Fibroblast of skin of right biceps (primary cell): ENCODE measurements around the gene XYLT1.
A peak's percentile ranks its signal among the peaks of the same experiment; 100 is the strongest.

Experiments used
- DNase-seq: peaks from one replicate; pipeline ENCODE4 v3.0.0-alpha.2; 2013

The XYLT1 gene

DNA sequence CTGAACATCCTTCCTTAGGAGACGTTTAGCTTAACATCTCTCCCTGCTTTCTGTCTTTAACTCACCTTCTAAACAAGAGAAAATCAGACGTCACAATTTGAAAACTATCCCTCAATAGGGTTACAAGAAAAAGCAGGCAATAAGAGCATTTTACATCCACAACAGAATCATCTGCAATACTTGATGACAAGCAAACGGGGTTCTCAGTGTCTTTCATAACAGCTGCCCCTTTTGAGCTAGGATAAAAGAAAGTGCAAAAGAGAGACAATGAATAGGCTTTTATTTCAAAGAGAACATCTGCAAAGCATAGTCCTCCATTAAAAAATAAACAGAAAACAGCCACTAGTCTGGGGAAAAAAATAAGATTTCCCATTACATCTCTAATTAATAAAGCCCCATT, 13.2 kb downstream of the XYLT1 start:
- no peak for DNase-seq

DNA sequence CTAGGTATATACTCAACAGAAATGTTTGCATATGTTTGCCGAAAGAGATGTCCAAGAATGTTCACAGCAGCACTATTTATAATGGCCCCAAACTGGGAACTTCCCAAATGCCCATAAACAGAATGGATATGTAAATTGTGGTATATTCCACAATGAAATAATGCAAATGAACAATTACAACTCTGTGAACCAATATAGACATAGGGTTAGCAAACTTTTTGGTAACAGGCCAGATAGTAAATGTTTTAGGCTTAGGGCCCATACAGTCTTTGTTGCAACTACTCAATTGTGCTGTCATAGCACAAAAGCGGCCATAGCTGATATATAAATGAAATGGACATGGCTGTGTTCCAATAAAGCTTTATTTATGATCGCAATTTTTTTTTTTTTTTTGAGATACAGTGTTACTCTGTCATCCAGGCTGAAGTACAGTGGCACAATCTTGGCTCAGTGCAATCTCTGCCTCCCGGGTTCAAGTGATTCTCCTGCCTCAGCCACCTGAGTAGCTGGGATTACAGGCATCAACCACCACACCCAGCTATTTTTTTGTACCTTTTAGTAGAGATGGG, 16.5 kb downstream of the XYLT1 start:
- no peak for DNase-seq

DNA sequence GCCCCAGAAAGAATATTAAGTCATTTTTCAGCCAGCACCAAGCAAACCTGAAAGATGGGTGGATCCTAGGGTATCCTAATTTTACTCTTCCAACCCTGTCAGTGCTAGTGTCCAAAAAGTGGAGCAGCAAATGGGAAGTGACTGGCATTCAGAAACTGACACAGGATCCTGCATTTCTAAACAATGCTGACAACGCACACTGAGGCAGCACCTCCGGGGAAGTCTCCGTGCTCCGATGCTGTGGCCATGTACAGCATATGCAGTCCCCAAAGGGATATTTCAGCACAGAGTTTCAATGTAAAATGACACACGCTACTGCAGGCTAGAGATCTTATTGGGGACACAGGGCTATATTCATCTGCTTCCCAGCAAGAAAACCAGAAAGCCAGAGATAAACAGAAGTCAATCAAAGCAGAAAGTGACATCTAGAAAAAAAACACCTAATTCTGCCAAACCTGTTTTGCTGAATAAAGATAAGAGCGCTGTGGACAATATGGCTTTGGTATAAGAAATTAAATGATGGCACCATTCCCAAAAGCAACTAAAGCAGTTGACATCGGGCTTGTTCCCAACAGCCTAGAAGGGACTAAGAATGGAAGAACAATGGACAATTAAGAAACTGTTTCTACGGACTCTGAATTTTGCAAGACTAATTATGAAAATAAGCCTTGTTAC, 17.3 kb downstream of the XYLT1 start:
- no peak for DNase-seq

DNA sequence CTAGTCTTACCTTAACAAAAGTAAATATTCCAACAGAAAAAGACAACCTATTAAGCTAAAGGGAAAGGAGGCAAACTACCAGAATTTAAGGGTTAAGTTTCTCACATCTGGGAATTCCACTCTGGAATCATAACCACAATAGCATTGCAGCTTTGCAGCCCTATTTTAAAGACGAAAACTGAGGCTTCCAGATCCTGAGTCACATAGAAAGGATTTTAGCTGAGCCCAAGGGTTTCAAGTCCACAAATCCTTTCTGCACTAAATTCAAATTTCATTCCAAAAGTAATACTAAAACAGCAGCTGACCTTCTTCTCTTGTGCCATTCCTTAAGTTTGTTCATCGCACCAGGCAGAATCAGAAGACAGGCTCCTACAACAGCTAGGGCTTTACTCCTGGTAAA, 17.8 kb downstream of the XYLT1 start:
- DNase-seq: peak; percentile 56

DNA sequence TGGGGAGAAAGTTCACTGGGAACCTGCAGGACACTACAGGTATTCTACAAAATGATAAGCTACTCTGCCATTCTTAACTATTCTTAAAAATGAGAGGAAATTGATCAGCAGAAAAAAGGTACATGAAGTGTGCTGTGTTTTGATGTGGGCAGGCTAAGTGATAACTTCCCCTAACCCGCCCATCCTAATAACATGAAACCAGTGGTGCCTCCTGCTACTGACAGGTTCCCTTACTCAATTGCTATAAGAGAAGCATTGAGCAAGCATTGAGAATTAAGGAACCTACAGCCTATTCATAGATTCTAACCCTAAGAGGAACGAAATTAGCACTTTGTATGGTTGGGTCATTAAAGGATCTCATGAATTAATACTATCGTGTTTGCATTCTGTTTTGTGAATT, 18.9 kb downstream of the XYLT1 start:
- DNase-seq: no peak

DNA sequence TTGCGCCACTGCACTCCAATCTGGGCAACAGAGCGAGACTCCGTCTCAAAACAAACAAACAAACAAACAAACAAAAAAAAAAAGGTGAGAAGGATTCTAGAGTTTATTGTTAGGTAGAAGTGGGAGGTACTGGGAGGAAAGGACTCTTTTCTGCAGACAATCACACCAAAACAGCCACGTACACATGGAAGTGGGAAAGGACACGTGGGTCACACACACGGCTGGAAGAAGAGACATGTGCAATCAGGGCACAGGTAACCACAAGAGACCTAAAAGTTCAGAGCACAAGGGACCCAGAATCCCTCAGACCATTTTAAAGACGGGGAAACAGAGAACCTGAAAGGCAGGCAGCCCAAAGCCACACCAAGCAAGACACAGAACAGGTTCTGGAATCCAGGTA, 20.5 kb downstream of the XYLT1 start:
- DNase-seq: no peak

DNA sequence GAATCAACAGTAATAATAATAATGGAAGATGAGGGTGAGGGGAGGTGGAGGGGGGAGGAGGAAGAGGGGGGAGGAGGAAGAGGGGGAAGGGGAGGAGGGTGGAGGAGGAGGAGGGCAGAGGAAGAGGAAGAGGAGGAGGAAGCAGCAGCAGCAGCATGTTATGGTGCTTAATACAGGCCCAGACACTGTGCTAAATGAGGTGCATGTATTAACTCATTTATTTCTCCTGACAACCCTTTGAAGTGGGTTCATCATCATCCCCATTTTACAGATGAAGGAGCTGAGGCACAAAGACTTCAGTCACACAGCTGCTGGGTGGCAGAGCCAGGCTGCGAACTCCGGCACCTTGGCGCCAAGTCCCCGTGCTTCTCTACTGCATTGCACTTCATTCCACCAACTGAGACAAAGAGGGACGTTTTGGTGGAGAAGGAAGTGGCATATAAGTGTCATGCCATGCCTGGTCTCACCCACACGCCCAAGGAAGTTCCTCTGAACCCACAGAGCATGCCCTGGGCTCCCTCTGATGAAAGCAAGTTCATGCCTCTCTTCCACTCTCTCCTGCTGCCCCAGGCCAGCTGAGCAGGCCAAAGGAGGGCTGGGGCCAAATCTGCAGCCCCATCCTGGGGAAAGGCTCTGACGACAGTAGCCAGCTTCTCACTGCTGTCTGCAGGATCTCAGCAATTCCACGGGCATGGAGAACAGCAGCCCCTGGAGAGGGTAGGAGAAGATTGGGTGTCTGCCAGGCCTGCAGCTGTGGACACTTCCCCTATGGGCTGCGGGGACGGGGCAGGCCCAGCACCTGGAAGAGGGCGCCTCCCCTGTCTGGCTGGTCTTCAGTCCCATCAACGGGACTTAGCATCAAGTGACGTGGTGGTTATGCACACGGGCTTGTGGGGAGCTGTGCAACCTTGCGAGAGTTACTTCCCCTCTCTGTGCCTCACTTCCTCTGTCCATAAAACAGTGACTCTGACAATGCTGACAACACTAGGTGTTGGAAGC, 21.8 kb downstream of the XYLT1 start:
- no peak for DNase-seq

DNA sequence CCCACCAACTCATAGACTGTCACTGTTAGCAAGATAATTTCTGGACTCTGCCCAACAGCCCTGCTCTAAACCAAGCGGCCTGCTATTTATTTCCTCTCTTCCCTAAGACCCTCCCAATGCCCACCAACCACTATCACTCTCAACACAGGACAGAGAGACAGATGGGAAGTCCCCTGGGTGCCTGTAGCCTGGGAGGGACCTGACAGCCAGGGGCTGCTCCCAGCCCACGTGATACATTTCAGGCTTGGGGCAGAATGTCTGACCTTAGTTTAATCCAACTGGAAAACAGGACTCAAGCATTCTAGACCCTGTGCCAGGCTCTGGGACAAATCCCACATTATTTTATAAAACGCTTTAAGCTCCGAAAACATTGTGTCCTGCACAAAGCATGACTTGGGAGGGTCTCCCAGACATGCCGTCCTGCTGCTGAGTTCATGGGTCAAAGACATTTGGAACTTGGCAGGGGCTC, 23.6 kb downstream of the XYLT1 start:
- DNase-seq: no peak

DNA sequence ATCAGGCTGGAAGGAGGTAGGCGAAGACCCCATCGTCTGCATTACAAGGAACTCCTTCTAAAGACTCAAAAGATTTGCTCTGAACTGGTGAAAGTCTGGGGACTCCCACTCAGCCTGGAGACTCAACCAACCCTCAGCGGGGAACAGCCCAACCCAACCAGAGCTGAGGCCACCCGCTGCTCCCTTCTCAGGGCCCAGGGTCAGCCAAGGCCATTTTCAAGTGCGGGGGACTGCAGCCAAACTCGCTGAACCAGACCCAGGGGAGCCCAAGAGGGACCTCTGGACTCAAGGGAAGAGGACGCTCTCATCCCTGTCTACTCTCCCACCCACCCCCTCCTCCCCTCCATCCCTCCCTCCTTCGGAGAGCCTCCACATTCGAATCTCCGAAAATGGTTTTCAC, 24.1 kb downstream of the XYLT1 start:
- DNase-seq: no peak

DNA sequence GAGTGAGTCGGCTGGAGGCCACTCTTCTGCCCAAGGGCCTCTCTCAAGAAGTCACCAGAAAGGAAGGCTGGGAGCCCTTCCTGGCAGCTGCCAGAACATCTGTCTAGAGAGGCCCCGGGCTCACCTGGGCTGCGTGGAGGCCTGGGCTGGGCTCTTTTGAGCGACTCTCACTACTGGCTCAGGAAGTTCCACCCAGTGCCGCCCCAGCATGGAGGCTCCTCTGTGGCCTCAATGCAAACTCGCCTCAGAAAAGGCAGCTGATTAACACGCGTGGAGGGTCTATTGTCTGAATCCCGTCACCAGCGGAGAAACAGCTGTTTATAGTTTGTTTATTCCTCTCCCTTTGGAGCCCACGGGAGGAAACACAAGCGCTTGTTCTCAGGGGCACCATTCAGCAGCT, 25.3 kb downstream of the XYLT1 start:
- DNase-seq: no peak

DNA sequence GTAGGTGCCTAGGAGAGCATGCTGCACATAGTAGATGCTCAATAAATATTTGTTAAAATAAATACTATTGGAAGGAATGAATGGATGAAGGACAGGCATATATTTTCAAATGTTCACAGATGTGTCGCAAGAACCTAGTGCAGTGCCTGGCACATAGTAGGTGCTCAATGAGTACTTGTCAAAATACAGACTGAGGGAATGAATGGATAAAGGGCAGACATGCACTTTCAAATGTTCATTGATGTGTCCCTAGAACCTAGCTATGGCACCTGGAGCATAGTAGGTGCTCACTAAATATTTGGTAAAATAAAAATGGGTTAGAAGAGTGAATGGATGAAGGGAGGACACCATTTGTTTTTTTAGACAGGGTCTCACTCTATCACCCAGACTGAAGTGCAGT, 26.1 kb downstream of the XYLT1 start:
- no peak for DNase-seq

DNA sequence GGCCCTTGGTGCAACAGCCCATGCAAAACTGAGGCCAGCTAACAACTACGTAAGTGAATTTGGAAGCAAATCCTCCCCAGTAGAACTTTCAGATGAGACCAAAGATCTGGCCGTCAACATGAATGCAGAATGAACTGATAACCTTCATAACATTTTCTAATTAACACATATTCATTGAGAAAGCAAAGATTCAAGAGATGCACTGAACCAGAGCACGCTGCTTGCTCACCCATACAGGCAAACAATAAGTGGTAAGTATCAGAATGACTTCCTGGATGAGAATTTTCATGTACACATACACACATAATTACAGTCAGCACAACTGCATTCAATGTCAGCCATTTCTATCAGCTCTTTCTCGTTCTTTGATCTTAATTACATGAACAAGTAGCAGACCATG, 30.6 kb downstream of the XYLT1 start:
- DNase-seq: no peak

DNA sequence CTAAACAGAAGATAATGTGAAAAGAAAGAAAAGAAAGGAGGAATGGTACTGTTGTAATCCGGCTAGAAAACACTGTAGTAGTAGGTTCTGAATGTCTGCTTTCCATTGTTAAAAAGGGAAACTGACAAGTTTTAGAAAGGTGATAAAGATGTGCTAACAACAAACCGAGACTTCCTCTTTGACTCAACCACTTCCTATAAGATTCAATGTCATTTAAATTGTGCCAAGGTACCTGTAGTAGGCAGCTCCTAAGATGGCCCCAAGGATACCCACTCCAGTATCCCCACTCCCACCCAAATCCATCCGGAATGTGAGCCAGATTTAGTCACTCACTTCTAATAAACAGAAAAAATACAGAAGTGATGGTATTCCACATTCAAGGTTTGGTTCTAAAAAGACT, 31.2 kb downstream of the XYLT1 start:
- DNase-seq: no peak

DNA sequence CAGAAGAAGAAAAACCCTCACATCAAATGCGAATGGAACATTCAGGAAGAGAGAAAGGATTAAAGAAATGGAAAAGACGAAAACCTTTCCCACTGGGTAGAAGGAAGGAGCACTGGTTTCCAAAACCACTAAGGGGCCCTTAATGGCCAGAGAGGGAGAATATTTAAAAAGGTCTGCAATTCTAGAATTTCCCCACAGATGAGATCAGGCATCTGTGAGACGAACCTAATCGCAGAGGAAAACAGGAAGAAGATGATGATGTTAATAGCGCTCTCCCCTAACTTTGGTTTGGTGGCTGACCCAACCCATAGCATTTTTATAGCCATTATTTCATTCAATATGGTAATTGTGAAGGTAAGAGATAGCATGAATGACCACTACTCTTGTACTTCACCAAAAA, 32.8 kb downstream of the XYLT1 start:
- DNase-seq: no peak

DNA sequence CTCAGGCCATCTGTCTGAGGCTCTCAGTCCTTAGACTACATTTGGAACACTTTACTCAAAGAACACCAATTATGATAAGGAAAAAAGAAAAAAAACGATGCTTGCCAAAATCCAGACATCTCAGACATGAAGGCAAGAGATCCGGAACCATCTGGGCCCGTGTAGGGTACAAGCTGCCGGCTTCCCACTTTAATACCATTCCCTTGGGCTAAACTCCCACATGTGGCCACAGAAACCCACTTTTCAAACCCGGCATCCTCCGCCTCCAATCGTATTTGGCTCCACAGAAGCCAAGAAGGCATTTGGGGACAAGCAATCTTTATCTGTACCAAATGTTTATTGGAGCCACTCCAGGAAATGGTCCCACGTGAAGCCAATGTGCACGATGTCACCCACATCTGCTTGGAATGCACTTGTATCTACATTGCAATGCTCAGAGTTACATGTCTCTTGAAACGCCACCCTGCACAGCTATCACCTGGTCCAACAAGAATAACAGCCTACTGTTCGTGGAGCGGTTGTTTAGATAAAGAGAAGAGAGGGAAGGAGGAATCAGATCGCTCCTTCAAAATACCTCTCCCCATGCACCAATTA, 33.5 kb downstream of the XYLT1 start:
- DNase-seq: no peak

DNA sequence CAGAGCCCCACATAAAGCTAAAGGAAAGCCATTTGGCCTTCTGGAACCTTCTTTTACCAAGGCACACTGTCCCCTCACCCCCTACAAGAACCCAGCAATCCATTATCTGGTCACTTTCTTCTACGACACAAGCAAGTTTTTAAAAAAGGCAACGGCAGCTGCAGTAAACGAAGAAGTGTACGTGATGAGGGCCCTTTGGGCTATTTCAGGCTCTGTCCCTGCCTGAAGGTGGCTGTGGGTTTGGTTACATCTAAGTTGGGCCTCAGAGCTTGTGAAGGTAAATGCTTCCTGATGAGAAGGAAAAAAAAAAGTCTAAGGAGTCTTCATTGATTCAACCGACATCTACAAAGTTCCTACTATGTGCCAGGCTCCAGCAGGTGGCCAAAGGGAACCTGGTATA, 35.4 kb downstream of the XYLT1 start:
- DNase-seq: no peak

DNA sequence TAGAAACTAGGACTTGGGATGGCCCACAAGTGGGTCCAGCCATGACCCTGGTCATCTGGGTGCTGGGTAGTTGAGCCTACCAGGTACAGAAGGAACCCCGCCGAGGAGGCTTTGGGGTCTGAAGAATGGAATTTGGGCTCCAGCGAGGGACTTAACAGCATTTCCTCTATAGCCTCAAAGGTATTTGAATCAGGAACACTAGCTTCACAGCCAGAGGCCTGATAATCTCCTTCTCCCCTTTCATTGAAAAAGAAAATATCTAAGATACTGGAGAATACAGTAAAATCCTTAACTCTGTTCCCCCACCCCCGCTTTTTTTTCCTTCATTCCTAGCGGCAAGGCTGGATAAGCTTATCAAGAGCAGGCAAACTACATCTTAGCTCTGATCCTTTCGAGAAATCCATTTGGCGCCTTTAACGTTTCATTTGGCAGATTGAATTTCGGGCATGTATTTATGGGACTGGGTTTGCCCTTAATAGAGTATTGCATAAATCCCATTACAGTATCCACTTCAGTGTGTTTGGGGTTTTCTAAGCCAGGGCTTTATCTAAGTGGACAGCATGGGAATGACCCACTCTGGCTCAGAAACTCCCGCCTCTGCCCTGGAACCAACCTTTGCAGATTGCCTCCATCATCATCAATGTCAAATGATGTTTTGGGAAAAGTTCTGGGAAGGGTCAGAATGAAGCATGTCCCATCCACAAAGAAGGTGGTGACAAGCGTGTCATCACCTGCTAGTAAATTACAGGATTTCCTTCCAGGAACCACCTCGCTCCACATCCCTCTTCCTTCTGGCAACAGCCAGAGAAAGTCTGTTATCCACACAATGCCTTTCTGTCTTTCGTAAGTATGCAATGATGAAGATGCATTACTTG, 36.9 kb downstream of the XYLT1 start:
- DNase-seq: peak; percentile 23

DNA sequence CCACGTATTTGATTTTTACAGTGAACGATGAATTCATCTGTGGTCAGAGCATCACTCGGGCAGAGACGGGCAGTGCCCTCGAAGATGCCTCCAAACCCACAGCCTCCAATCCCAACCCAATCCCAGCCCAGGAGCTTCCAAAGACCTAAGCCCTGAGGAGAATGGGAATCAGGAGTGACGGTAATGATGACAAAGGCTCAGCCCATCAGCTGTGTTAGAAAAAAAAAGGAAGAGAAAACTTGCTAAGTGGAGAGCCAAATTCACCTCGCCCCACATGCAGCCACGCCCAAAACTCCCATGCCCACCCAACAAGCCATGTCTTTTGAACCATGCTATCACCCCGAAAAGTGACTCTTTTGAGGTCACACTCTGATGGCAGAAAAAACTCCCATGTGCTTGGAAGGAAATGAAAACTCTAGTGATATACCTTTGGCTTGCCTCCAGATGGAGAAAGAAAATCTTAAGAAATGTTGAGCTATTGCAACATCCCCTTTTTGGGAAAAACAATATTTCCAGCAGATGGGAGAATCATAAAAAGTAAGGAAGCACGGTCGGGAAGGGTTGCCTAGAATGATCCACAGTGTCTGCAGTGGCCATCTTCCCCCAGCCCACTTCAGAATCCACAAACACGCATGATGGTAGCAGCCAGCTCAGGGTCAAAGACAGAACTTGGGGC, 37.7 kb downstream of the XYLT1 start:
- peak; percentile 49 for DNase-seq

DNA sequence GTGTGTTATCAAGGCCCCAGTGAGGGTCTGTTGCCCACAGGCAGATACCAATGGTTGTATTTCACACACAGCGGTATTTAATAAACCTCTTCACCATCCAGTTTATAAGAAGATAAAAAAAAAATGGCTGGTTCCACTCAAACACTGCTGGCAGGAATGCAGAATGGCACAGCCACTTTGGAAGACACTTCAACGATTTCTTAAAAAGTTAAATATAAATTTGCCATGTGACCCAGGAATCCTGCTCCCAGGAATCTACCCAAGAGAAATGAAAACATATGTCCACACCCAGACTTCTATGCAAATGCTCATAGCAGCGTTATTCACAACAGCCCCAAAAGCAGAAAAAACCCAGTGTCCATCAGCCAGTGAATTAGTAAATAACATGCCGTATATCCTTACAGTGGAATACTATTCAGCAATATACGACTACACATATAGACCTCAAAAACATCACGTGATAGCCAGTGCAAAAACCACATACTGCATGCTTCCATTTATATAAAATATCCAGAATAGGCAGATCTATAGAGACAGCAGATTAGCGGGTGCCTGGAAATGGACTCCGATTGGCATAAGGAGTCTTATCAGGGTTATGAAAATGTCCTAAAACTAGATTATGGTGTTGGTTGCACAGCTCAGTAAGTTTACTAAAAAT, 38.7 kb downstream of the XYLT1 start:
- DNase-seq: no peak

DNA sequence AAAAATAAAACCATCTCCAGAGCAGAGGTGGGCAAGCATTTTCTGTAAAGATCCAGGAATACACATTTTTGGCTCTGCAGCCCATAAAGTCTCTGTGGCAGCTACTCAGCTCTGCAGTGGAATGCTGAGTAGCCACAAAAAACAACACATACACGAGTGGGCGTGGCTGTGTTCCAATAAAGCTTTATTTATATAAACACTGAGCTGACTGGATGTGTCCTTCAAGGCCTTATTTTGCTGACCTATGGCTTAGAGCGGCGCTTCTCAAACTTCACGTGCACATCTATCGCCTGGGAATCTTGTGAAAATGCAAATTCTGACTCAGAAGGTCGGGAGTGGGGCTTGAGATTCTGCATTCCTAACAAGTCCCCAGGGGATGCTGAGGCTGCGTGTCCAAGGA, 39.7 kb downstream of the XYLT1 start:
- DNase-seq: peak; percentile 56

DNA sequence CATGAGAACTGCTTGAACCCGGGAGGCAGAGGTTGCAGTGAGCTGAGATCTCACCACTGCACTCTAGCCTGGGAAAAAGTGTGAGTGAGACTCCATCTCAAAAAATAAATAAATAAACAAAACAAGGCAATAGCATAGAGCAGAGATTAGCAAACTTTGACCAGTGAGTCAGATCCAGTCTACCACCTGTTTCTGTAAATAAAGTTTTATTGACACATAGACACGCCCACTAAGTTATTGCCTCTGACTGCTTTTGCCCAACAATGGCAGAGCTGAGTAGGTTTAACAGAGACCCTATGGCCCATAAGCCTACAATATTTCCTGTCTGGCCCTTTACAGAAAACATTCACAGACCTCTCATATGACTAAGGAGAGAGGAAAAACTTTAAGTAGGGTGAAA, 44.3 kb downstream of the XYLT1 start:
- DNase-seq: no peak
